Smooth muscle cell (in vitro differentiated cells): ENCODE measurements around the gene ANKRD34A. TPM values are rescaled to one million over a fixed set of nuclear protein-coding genes. Genes with fewer than 3 reads are reported as not detected.

Source experiments
- DNase-seq: peaks from one replicate; lab custom pipeline; 2025; ENCODE audit not compliant: unreplicated experiment; lab: John Stamatoyannopoulos, UW
- H2AFZ ChIP-seq: fragments of 200-600 bp; sonication (generic); 2 replicates; pipeline ENCODE4 v1.6.0; 2016; ENCODE audit warnings: antibody characterized with exemption, low read depth, mild to moderate bottlenecking
- H3F3A ChIP-seq: fragments of 200-600 bp; sonication (generic); 2 replicates; pipeline ENCODE4 v1.6.0; 2017; ENCODE audit warnings: antibody characterized with exemption, low read depth
- H3K27ac ChIP-seq: fragments of 200-600 bp; sonication (generic); 2 replicates; pipeline ENCODE4 v1.5.1; 2016; ENCODE audit warnings: low read depth, mild to moderate bottlenecking
- H3K27me3 ChIP-seq: fragments of 200-600 bp; sonication (generic); 2 replicates; pipeline ENCODE4 v1.6.1; 2016; ENCODE audit warnings: low read depth, mild to moderate bottlenecking
- H3K36me3 ChIP-seq: fragments of 200-600 bp; sonication (generic); 2 replicates; pipeline ENCODE4 v1.5.1; 2016; ENCODE audit warnings: low read depth
- H3K4me1 ChIP-seq: fragments of 200-600 bp; sonication (generic); 2 replicates; pipeline ENCODE4 v1.5.1; 2016; ENCODE audit warnings: low read depth
- H3K4me2 ChIP-seq: fragments of 200-600 bp; sonication (generic); 2 replicates; pipeline ENCODE4 v1.6.0; 2016; ENCODE audit warnings: mild to moderate bottlenecking
- H3K4me3 ChIP-seq: fragments of 200-600 bp; sonication (generic); 2 replicates; pipeline ENCODE4 v1.5.1; 2016; ENCODE audit warnings: mild to moderate bottlenecking
- H3K79me2 ChIP-seq: fragments of 200-600 bp; sonication (generic); 2 replicates; pipeline ENCODE4 v1.6.0; 2016; ENCODE audit warnings: low read depth, mild to moderate bottlenecking
- H3K9ac ChIP-seq: fragments of 200-600 bp; sonication (generic); 2 replicates; pipeline ENCODE4 v1.6.0; 2016; ENCODE audit warnings: low read depth
- H3K9me3 ChIP-seq: fragments of 200-600 bp; sonication (generic); replicated peaks from 2 replicates; pipeline ENCODE4 v1.5.1; 2016; ENCODE audit warnings: low read depth
- H4K20me1 ChIP-seq: fragments of 200-600 bp; sonication (generic); 2 replicates; pipeline ENCODE4 v1.6.0; 2016; ENCODE audit warnings: low read depth
- WGBS: methylation state at CpG from one replicate; pipeline ENCODE4 v1.1.7; 2016; ENCODE audit warnings: low lambda C conversion rate; 5-methylcytosine and 5-hydroxymethylcytosine counted together
- polyA plus RNA-seq: library from polyadenylated mRNA; unstranded; fragments of >200 nt; fragmentation: Nextera tagmentation; extraction: Ambion mirVana; gene quantifications from 2 replicates; pipeline ENCODE4 v1.2.1, GENCODE V29; 2016
- total RNA-seq: library from RNA; depleted of rRNA; stranded (reverse); fragments of >200 nt; gene quantifications from 2 replicates; pipeline ENCODE4 v1.2.3, GENCODE V29; 2014
- TF ChIP-seq, protein P1 (sequence below): fragments of 200-600 bp; sonication (generic); IDR thresholded peaks from 2 replicates; pipeline ENCODE4 v1.5.1; 2017; ENCODE audit warnings: borderline replicate concordance, mild to moderate bottlenecking, antibody characterized with exemption; ENCODE audit not compliant: insufficient read depth, poor library complexity, severe bottlenecking

Gene ANKRD34A
- total and polyA plus RNA-seq, 2 experiments from 2014 or later: 0.49 to 1.3 TPM

GRCh38 chr1:145912128-145912641, 52.2 kb downstream of the ANKRD34A start:
- TF ChIP-seq, protein P1, sequence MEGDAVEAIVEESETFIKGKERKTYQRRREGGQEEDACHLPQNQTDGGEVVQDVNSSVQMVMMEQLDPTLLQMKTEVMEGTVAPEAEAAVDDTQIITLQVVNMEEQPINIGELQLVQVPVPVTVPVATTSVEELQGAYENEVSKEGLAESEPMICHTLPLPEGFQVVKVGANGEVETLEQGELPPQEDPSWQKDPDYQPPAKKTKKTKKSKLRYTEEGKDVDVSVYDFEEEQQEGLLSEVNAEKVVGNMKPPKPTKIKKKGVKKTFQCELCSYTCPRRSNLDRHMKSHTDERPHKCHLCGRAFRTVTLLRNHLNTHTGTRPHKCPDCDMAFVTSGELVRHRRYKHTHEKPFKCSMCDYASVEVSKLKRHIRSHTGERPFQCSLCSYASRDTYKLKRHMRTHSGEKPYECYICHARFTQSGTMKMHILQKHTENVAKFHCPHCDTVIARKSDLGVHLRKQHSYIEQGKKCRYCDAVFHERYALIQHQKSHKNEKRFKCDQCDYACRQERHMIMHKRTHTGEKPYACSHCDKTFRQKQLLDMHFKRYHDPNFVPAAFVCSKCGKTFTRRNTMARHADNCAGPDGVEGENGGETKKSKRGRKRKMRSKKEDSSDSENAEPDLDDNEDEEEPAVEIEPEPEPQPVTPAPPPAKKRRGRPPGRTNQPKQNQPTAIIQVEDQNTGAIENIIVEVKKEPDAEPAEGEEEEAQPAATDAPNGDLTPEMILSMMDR: no peak
- Histone ChIP-seq H3K27me3 (no peaks in the 10 kb centered on the region), H3K4me2 (no peak overlapping the region), H3F3A (no peaks in the 10 kb centered on the region), H4K20me1 (no peaks in the 10 kb centered on the region), H2AFZ (no peak overlapping the region), H3K4me1 (peaks cover 4% of the 10 kb centered on the region), H3K9ac (no peak overlapping the region), H3K36me3 (peaks cover 5% of the 10 kb centered on the region), H3K79me2 (no peaks in the 10 kb centered on the region), H3K27ac (no peak overlapping the region), H3K4me3 (no peak overlapping the region), H3K9me3 (no peaks in the 10 kb centered on the region)
- 89% methylated on average over 11 of the region's 11 CpGs for WGBS
- no peak for DNase-seq

Other genes starting within 250 kb of the ANKRD34A start
- gene CD160, start 245.1 kb downstream of the ANKRD34A start, total RNA-seq: 0.04 TPM in 1 of 2 replicates, not detected in the other
- 0.40 TPM in 1 of 2 replicates, not detected in the other for gene CD160, start 245.1 kb downstream of the ANKRD34A start, polyA plus RNA-seq
- 8.6 and 9.2 TPM in 2 replicates for gene RNF115, start 140.5 kb downstream of the ANKRD34A start, total RNA-seq
- gene RNF115, start 140.5 kb downstream of the ANKRD34A start, polyA plus RNA-seq: 4.2 and 4.5 TPM in 2 replicates
- 22.6 and 31.6 TPM in 2 replicates for gene POLR3C, start 140.4 kb downstream of the ANKRD34A start, total RNA-seq
- 30.2 and 31.7 TPM in 2 replicates for gene POLR3C, start 140.4 kb downstream of the ANKRD34A start, polyA plus RNA-seq
- gene NUDT17, start 118.9 kb downstream of the ANKRD34A start, total RNA-seq: 1.1 and 2.5 TPM in 2 replicates
- gene NUDT17, start 118.9 kb downstream of the ANKRD34A start, polyA plus RNA-seq: 6.8 and 7.9 TPM in 2 replicates
- 39.2 and 42.7 TPM in 2 replicates for gene PIAS3, start 105.5 kb downstream of the ANKRD34A start, total RNA-seq
- gene PIAS3, start 105.5 kb downstream of the ANKRD34A start, polyA plus RNA-seq: 57.6 and 62.0 TPM in 2 replicates
- 1.1 and 1.8 TPM in 2 replicates for gene ANKRD35, start 78.7 kb downstream of the ANKRD34A start, total RNA-seq
- 1.5 and 1.7 TPM in 2 replicates for gene ANKRD35, start 78.7 kb downstream of the ANKRD34A start, polyA plus RNA-seq
- 0.27 and 0.40 TPM in 2 replicates for gene ITGA10, start 54.5 kb downstream of the ANKRD34A start, total RNA-seq
- gene ITGA10, start 54.5 kb downstream of the ANKRD34A start, polyA plus RNA-seq: 0.14 and 0.45 TPM in 2 replicates
- 22.8 and 34.3 TPM in 2 replicates for gene PEX11B, start 45.9 kb downstream of the ANKRD34A start, total RNA-seq
- gene PEX11B, start 45.9 kb downstream of the ANKRD34A start, polyA plus RNA-seq: 23.6 and 28.5 TPM in 2 replicates
- gene RBM8A, start 37.1 kb downstream of the ANKRD34A start, total RNA-seq: 143 and 144 TPM in 2 replicates
- 195 and 211 TPM in 2 replicates for gene RBM8A, start 37.1 kb downstream of the ANKRD34A start, polyA plus RNA-seq
- 23.2 and 32.7 TPM in 2 replicates for gene LIX1L, start 6.6 kb downstream of the ANKRD34A start, total RNA-seq
- gene LIX1L, start 6.6 kb downstream of the ANKRD34A start, polyA plus RNA-seq: 26.2 and 31.1 TPM in 2 replicates
- gene POLR3GL, start 115 bp upstream of the ANKRD34A start, total RNA-seq: 17.7 and 22.2 TPM in 2 replicates
- 26.4 and 33.6 TPM in 2 replicates for gene POLR3GL, start 115 bp upstream of the ANKRD34A start, polyA plus RNA-seq
- gene TXNIP, start 32.0 kb upstream of the ANKRD34A start, total RNA-seq: 365 and 384 TPM in 2 replicates
- gene TXNIP, start 32.0 kb upstream of the ANKRD34A start, polyA plus RNA-seq: 197 and 206 TPM in 2 replicates
- gene HJV, start 57.2 kb upstream of the ANKRD34A start, total RNA-seq: not detected in 2 replicates
- gene HJV, start 57.2 kb upstream of the ANKRD34A start, polyA plus RNA-seq: not detected in 2 replicates
- gene NBPF10, start 180.2 kb upstream of the ANKRD34A start, total RNA-seq: 1.4 and 1.7 TPM in 2 replicates
- gene NBPF10, start 180.2 kb upstream of the ANKRD34A start, polyA plus RNA-seq: 1.0 and 1.5 TPM in 2 replicates